Ammon's horn (tissue), 1 donor: ENCODE data around the gene WIPI1.
A peak's percentile ranks its signal among the peaks of the same experiment; 100 is the strongest.
"Not testable (repeated sequence)": the region's sequence is repeated elsewhere in the genome, so short reads cannot be mapped to it uniquely, and the experiment has no call there.

Experiments
- DNase-seq: peaks from one replicate; pipeline ENCODE4 v3.0.0-alpha.2; 2016; ENCODE audit warnings: low spot score

Gene WIPI1

DNA sequence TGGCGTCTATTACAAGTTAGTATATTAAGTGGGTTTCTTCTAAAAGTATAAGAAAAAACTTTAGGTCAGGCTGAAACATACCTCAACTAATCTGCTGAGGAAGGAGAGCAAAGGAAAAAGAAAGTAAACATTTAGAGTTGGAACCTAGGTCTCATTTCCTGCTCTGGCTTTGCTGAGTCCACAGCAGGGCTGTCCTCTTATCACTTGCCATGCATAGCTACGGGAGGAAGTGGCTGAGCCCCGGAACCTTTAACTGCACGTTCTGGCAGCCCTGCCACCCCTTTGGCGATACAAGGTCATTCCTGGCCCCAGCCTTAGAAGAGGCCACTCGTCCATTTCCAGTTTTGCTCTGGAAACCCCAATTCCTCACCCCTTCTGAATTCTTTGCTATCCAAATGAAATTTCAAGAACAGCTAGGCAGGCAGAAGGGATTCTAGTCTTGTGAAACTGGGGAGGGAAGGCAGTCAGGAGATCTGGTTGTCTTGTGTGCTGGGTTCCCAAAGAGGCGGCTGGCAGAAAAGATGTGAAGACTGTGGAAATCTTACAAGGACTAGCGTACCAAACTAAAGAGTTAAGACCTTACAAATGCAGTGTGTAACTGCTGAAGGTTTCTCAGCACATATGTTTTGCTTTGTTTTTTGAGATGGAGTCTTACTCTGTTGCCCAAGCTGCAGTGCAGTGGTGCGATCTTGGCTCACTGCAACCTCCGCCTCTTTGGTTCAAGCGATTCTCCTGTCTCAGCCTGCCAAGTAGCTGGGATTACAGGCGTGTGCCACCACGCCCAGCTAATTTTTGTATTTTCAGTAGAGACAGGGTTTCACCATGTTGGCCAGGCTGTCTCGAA, 19.1 kb downstream of the WIPI1 start:
- DNase-seq: peak; percentile 59

GRCh38 chr17:68435876-68436842, 21.1 kb downstream of the WIPI1 start:
- peak; percentile 84 for DNase-seq

DNA sequence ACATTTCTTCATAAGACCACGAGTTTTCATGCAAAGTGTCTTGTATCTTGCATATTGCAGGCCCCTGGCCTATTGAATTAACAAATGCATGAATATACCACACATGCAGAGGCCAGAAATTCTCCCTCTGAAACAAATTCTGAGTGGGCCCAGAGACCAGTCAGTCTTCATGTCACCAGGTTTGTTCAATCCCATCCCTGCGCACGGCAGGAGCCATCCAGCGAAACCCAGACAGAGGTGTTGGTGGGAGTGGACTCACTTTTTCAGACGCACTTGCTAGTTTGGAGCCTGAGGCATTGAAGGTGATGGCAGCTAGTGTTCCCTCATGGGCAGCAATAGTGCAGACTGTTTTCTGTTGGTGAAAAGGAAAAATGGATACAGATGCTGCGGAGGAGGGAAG, 21.9 kb downstream of the WIPI1 start:
- no peak for DNase-seq

- no peak for DNase-seq
These were observed 23.3 kb downstream of the WIPI1 start for GRCh38 chr17:68433911-68434508.

- no peak for DNase-seq
These were observed 24.1 kb downstream of the WIPI1 start for GRCh38 chr17:68433211-68433610.

DNA sequence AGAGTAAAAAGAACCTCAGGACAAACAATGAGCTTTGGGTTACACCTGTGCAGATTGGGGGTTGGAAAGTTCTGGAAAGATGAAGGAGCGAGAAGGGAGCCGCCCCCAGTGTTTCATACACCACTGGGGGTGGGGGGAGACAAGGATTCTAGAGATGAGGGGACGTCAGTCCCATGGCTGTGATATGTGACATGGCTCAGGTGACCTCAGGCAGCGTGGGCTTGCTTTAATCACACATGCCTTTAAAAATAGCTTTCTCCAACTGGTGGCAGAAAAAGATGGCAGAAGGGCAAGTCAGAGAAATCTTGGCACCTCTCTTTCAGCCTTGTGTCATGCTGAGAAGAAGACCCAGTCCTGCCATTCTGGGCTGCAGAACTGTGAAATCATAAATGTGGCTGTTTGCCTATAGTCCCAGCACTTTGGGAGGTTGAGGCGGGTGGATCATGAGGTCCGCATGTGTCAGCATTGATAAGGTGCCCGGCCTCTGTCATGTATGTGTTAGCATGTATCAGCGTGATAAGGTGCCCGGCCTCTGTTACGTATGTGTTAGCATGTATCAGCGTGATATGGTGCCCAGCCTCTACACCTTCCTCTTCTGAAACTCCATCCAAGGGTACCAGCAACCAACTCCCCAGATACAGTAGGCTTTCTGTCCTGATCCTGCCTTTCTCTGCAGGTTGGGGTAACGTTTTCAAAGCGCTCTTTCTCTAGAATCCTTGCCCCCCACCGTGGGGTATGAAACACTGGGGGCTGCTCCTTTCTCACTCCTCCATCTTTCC, 25.0 kb downstream of the WIPI1 start:
- DNase-seq: no peak

- peak; percentile 57 for DNase-seq
These were observed 25.6 kb downstream of the WIPI1 start for GRCh38 chr17:68431661-68432071.

- no peak for DNase-seq
These were observed 26.2 kb downstream of the WIPI1 start for GRCh38 chr17:68431045-68431608.

DNA sequence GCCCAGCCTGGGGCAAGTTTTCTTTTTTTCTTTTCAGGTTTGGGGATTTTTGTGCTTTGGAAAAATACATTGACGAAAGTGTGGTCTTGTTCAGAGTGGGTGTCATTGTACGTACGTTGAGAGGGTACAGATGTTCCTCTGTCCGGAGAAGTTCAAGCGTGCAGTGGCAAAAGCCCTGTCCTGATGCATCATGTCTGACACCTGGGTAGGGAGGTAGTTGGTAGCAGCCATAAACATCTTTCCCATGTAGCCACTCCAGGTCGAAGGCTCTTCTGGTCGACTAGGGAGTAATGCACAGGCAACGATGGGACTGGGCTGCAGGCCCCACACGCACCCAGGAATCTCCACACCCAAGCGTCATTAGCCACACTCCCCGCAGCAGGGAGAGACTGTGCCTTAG, 27.4 kb downstream of the WIPI1 start:
- no peak for DNase-seq

- DNase-seq: no peak
These were observed 28.7 kb downstream of the WIPI1 start for GRCh38 chr17:68428498-68429172.

GRCh38 chr17:68427575-68427974, 29.7 kb downstream of the WIPI1 start:
- DNase-seq: no peak

GRCh38 chr17:68425979-68426378, 31.3 kb downstream of the WIPI1 start:
- no peak for DNase-seq

- no peak for DNase-seq
These were observed 32.4 kb downstream of the WIPI1 start for GRCh38 chr17:68424861-68425260.

DNA sequence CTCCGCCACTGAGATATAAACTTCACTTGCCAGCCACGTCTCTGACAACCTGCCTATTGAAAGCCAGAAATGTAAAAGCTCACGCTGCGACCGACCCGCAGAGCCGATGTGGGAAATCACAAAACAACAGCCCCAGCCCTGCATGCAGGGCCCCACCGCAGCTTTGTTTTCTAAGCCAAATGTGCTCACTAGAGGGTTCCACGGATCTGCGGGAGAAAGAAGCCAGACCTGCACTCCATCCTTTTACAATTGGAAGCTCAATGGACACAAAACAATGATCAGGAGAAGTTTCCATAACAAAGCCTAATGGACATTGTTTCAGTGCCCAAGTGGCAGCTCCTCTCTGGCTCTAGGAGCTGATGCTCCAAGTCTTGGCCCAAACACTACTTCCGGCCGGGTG, 33.1 kb downstream of the WIPI1 start:
- DNase-seq: no peak

DNA sequence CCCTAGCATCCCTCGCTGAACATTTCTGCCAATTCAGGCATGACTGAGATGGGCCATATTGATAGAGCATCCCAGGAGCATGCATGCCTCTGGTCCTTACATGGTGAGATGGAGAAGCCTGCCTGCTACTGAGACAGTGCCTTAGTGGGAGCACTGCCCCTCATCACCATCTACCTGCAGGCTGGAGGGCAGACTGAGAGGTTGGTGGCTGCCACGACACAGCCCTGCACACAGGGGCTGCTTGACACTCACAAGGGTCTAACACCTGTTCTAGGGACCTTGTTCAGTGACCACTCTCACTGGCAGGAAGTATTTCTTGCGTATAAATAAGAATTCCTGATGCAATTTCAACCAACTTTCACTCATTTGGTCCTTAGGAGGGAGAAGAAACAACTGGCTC, 34.0 kb downstream of the WIPI1 start:
- no peak for DNase-seq

DNA sequence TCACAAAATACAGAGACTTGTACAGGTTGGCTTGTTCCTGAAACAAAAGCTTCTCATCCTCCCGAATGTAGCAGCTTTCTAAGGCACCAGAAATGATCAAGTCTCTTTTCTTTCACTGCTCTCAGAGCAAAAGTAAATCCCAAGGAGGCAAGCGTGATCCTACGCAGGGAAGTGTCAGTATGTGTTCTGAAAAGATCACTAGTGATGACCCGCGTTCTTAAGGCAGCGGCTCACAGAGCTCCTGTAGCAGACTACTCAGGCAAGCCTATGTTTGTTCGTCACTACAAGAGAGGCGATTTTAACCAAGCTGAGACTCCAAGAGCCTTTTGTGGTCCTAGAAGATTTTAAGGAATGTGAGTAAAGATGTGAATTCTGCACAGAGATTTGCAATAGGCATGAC, 34.5 kb downstream of the WIPI1 start:
- DNase-seq: no peak

GRCh38 chr17:68421486-68421885, 35.8 kb downstream of the WIPI1 start:
- DNase-seq: no peak

DNA sequence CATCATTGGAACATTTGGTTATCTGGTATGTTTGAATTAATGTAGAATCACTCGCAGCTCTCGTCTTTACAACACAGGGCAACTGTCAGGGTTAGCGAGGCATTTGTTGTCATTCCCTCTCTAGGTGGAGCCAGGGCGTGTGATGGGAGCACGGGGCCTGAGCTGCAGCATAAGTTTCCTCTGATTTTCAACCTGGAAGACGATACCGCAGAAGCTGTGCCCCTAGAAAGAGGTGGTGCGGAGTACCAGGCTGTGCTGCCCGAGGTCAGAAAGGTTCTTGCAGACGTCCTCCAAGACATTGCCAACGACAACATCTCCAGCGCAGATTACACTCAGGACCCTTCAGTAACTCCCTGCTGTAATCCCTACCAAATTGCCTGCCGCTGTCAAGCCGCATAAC, 37.2 kb downstream of the WIPI1 start:
- DNase-seq: no peak

- DNase-seq: no peak
These were observed 38.4 kb downstream of the WIPI1 start for GRCh38 chr17:68418876-68419275.

DNA sequence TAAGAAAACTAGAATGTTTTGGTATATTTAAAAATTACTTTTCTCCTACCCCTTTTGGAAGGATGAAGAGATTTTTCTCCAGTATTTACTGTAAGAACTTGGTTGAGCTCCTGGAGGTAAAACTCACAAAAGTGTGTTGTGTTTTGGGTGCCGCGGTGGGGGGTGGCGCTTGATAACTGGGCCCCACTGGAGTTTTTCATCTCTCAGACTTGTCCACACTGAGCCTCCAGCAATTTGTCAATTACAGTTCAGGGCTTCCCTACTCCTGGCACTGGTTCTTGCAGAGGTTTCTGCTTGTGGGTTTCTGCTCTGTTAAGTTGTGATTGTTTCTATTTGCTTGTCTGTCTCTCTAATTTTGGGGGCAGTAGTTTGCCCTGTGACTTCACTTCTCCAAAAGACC, 40.0 kb downstream of the WIPI1 start:
- DNase-seq: no peak

DNA sequence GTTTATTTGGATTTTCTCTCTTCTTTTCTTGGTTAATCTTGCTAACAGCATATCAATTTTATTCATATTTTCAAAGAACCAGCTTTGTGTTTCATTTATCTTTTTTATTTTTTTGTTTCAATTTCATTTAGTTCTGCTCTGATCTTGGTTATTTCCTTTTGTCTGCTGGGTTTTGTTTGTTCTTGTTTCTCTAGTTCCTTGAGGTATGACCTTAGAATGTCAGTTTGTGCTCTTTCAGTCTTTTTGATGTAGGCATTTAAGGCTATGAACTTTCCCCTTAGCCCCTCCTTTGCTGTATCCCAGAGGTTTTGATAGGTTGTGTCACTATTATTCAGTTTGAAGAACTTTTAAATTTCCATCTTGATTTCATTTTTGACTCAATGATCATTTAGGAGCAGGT, 42.4 kb downstream of the WIPI1 start:
- not testable (repeated sequence) for DNase-seq
